ENCODE measurements around the gene ANKRD11.

Gene ANKRD11

DNA sequence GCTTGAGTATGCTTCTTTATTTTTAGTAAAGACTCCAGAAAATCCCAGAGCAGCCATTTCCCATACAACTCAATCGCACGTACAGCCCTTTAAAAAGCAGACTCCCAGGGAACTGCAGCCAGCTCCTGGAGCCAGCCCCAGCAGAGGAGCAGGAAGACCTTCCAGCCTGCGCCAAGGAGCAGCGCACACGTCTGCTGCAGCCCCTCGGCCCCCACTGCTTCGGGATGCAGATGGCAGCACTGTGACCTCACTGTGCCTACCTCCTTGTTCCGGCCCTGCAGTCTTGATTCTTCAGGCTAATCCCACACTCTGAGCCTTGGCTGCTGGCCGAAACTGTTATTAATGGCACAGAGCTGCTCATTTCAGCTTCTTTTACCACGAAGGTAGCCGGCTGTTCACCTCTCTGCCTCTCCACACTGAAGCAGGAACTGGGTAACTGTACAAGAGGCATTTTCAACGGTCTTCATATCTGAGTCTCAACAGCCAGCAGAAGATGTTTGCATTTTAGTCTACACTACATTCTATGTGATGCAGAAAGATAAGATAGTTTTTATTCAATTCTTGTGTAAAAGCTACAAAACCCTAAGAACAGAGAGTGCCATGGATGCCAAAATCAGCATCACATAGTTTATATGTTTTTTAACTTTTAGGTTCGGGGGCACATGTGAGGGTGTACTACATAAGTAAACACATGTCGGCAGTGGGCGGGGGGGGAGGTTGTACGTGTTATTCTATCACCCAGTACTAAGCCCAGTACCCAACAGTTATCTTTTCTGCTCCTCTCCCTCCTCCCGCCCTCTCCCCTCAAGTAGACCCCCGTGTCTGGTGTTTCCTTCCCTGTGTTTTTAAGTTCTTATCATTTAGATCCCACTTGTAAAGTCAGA lies 130.9 kb downstream of the ANKRD11 start:
- no peak for TF ChIP-seq SIN3A (IDR thresholded peaks at IDR 0.05; ENCODE audit: borderline replicate concordance, insufficient read depth, low read length)
- TF ChIP-seq TAF1 (IDR thresholded peaks at IDR 0.05; ENCODE audit: borderline replicate concordance, insufficient read depth, low read length), result no peak
- no peak for TF ChIP-seq FOXP2 (optimal IDR thresholded peaks at IDR 0.05; ENCODE audit: borderline replicate concordance, extremely low read depth, extremely low read length, insufficient read depth)
- TF ChIP-seq POLR2AphosphoS5 (IDR thresholded peaks at IDR 0.05; ENCODE audit: low read depth, low read length), result no peak
- TF ChIP-seq, protein P1, sequence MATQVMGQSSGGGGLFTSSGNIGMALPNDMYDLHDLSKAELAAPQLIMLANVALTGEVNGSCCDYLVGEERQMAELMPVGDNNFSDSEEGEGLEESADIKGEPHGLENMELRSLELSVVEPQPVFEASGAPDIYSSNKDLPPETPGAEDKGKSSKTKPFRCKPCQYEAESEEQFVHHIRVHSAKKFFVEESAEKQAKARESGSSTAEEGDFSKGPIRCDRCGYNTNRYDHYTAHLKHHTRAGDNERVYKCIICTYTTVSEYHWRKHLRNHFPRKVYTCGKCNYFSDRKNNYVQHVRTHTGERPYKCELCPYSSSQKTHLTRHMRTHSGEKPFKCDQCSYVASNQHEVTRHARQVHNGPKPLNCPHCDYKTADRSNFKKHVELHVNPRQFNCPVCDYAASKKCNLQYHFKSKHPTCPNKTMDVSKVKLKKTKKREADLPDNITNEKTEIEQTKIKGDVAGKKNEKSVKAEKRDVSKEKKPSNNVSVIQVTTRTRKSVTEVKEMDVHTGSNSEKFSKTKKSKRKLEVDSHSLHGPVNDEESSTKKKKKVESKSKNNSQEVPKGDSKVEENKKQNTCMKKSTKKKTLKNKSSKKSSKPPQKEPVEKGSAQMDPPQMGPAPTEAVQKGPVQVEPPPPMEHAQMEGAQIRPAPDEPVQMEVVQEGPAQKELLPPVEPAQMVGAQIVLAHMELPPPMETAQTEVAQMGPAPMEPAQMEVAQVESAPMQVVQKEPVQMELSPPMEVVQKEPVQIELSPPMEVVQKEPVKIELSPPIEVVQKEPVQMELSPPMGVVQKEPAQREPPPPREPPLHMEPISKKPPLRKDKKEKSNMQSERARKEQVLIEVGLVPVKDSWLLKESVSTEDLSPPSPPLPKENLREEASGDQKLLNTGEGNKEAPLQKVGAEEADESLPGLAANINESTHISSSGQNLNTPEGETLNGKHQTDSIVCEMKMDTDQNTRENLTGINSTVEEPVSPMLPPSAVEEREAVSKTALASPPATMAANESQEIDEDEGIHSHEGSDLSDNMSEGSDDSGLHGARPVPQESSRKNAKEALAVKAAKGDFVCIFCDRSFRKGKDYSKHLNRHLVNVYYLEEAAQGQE (IDR thresholded peaks at IDR 0.05; ENCODE audit: insufficient read depth in 1 of 2, low read depth in 2 of 2, low read length in 2 of 2), result no peak

DNA sequence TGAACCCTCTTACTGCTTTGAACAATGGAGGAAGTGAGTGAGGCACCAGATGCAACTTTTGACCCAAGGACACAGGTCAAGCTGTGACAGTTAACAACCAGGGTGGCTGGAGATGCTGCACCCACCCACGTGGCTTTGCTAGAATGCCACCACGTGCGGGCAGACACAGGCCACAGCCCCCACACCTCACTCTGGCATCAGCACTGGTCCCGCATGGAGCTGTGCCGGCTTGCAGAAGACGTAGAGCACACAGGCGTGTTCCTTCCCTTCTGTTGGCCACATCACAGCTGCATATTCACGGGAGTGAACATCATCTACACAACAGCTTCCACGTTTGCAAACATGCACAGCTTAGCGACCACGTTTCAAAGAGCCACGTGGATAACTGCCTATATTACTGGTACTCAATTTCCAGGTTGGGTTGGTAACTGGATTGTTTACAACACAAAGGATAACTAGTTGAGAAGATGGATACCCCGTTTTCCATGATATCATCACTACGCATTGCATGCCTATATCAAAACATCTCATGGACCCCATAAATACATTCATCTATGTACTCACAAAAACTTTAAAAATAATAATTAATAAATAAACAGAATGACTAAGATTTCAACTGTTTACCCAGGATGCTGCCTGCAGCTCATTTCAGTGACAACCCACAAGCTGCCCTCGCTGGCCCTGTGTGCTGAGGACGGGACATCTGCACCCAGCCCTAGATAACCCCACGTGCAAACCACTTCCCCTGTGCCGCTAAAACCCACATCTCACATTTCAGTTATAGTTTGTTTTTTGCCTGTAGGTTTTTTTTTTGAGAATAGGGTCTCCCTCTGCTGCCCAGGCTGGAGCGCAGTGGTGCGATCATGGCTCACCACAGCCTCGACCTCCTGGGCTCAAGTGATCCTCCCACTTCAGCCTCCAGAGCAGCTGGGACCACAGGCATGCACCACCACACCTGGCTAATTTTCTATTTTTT lies 132.0 kb downstream of the ANKRD11 start:
- no peak for TF ChIP-seq TAF1 (IDR thresholded peaks at IDR 0.05; ENCODE audit: borderline replicate concordance, insufficient read depth, low read length)
- no peak for TF ChIP-seq FOXP2 (optimal IDR thresholded peaks at IDR 0.05; ENCODE audit: borderline replicate concordance, extremely low read depth, extremely low read length, insufficient read depth)
- TF ChIP-seq POLR2AphosphoS5 (IDR thresholded peaks at IDR 0.05; ENCODE audit: low read depth, low read length), result no peak
- no peak for TF ChIP-seq SIN3A (IDR thresholded peaks at IDR 0.05; ENCODE audit: borderline replicate concordance, insufficient read depth, low read length)
- TF ChIP-seq, protein P1 (IDR thresholded peaks at IDR 0.05; ENCODE audit: insufficient read depth in 1 of 2, low read depth in 2 of 2, low read length in 2 of 2), result no peak

DNA sequence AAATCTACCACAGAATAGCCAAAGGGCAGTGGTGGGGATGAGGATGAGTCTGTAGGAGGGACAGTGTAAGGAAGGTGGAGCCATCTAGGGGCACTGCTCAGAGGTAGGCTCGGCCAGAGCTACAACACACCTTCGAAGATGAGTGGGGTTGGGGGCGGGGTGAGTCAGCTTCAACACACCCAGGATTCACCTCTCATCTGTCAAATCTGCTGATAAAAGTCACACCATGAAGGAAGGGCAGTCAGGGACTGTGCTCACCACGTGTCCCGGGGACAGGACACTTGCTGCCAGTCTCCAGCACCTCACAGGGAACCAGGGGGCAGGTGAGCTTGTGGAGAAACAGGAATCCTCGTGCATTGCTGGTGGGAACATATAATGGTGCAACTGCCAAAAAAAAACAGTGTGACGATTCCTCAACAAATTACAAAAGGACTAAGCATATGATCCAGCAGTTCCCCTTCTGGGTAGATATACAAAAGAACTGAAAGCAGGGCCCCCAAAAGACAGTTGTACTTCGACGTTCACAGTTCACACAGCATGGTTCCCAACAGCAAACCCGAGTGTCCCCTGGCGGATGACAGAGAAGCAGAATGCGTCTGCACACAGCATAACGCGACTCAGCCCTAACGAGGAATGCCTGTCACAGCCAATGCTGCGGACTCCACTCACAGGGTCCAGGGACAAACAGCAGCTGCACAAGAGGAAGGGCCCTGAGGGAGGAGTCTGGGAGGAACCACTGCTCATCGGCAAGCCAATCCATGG lies 133.1 kb downstream of the ANKRD11 start:
- TF ChIP-seq, protein P1 (IDR thresholded peaks at IDR 0.05; ENCODE audit: insufficient read depth in 1 of 2, low read depth in 2 of 2, low read length in 2 of 2), result no peak
- TF ChIP-seq SIN3A (IDR thresholded peaks at IDR 0.05; ENCODE audit: borderline replicate concordance, insufficient read depth, low read length), result no peak
- TF ChIP-seq FOXP2 (optimal IDR thresholded peaks at IDR 0.05; ENCODE audit: borderline replicate concordance, extremely low read depth, extremely low read length, insufficient read depth), result no peak
- no peak for TF ChIP-seq POLR2AphosphoS5 (IDR thresholded peaks at IDR 0.05; ENCODE audit: low read depth, low read length)
- no peak for TF ChIP-seq TAF1 (IDR thresholded peaks at IDR 0.05; ENCODE audit: borderline replicate concordance, insufficient read depth, low read length)

DNA sequence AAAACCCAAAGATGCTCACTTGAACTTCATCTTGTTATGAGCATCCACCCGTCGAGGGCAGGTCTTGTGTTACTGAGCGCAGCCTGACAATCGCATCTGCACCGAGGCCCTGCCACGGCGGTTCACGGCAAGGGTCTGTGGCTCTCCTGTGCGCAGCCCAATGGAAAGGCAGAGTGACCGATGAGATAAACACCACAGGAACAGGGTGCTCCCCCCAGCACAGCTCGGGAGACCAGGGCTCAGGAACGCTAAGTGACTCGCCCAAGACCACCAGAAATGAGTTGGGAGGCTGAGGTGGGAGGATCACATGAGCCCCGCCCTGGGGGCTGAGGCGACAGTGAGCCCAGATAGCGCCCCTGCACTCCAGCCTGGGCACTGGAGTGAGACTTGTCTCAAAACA lies 134.7 kb downstream of the ANKRD11 start:
- TF ChIP-seq, protein P1 (IDR thresholded peaks at IDR 0.05; ENCODE audit: insufficient read depth in 1 of 2, low read depth in 2 of 2, low read length in 2 of 2), result no peak
- TF ChIP-seq POLR2AphosphoS5 (IDR thresholded peaks at IDR 0.05; ENCODE audit: low read depth, low read length) (no peak), FOXP2 (optimal IDR thresholded peaks at IDR 0.05; ENCODE audit: borderline replicate concordance, extremely low read depth, extremely low read length, insufficient read depth) (no peak), SIN3A (IDR thresholded peaks at IDR 0.05; ENCODE audit: borderline replicate concordance, insufficient read depth, low read length) (no peak), TAF1 (IDR thresholded peaks at IDR 0.05; ENCODE audit: borderline replicate concordance, insufficient read depth, low read length) (no peak)
